GM19099 (cell line): ENCODE measurements around the gene MYH7B.

Experiments
- POLR2A ChIP-seq: IDR thresholded peaks from 3 replicates; pipeline ENCODE4 v1.6.1; 2011; ENCODE audit warnings: low read depth; ENCODE audit not compliant: insufficient read length; ENCODE audit errors: extremely low read depth

MYH7B gene

GRCh38 chr20:35002426-35003210 is 47.0 kb downstream of the MYH7B start:
- no peak for TF ChIP-seq POLR2A

GRCh38 chr20:35003211-35004031 is 47.8 kb downstream of the MYH7B start:
- TF ChIP-seq POLR2A = no peak

- no peak for TF ChIP-seq POLR2A
These were observed 48.5 kb downstream of the MYH7B start for GRCh38 chr20:35004051-35004725.

GRCh38 chr20:35004749-35005462 is 49.2 kb downstream of the MYH7B start:
- no peak for TF ChIP-seq POLR2A
